SU-DHL-6 (cell line): ENCODE measurements around the gene COPS2.

Experiments
- H2AFZ ChIP-seq: fragments of 200-600 bp; sonication (generic); 2 replicates; pipeline ENCODE4 v1.6.1; 2014; ENCODE audit warnings: low read depth, mild to moderate bottlenecking, moderate library complexity, mixed read lengths, antibody characterized with exemption, low read length; ENCODE audit not compliant: severe bottlenecking
- H3F3A ChIP-seq: fragments of 200-600 bp; shearing (Covaris generic); 2 replicates; pipeline ENCODE4 v1.6.0; 2016; ENCODE audit warnings: antibody characterized with exemption, mild to moderate bottlenecking; ENCODE audit not compliant: insufficient read depth
- H3K27ac ChIP-seq: fragments of 200-600 bp; sonication (generic); 2 replicates; pipeline ENCODE4 v1.5.1; 2016; ENCODE audit warnings: low read depth, mild to moderate bottlenecking, low read length, moderate library complexity, mixed read lengths
- H3K27me3 ChIP-seq: fragments of 200-600 bp; sonication (generic), shearing (Covaris generic); 2 replicates; pipeline ENCODE4 v1.6.0; 2014; ENCODE audit warnings: mild to moderate bottlenecking, low read length
- H3K36me3 ChIP-seq: fragments of 200-600 bp; sonication (generic); 2 replicates; pipeline ENCODE4 v1.6.1; 2014; ENCODE audit warnings: mild to moderate bottlenecking, low read length, mixed read lengths
- H3K4me2 ChIP-seq: fragments of 300-600, 200-600 bp; shearing (Covaris generic), sonication (generic); 2 replicates; pipeline ENCODE4 v1.6.0; 2014; ENCODE audit warnings: low read length, low read depth, mild to moderate bottlenecking; ENCODE audit not compliant: poor library complexity, severe bottlenecking
- H3K4me3 ChIP-seq: fragments of 200-600 bp; sonication (generic); 2 replicates; pipeline ENCODE4 v1.5.1; 2014; ENCODE audit warnings: antibody characterized with exemption, low read length, mild to moderate bottlenecking, mixed read lengths; ENCODE audit not compliant: insufficient read depth, poor library complexity, severe bottlenecking
- H3K79me2 ChIP-seq: fragments of 200-600 bp; sonication (generic); 2 replicates; pipeline ENCODE4 v1.6.1; 2014; ENCODE audit warnings: mild to moderate bottlenecking, low read length, moderate library complexity; ENCODE audit not compliant: insufficient read depth
- H3K9ac ChIP-seq: fragments of 200-600 bp; sonication (generic); 2 replicates; pipeline ENCODE4 v1.7.0; 2014; ENCODE audit warnings: mild to moderate bottlenecking, low read length
- H3K9me2 ChIP-seq: fragments of 200-600 bp; sonication (generic); replicated peaks from 2 replicates; pipeline ENCODE4 v1.6.1; 2014; ENCODE audit warnings: low read length; ENCODE audit not compliant: insufficient read depth
- H3K9me3 ChIP-seq: fragments of 200-600 bp; sonication (generic); 2 replicates; pipeline ENCODE4 v1.6.1; 2014; ENCODE audit warnings: low read length, mixed read lengths; ENCODE audit not compliant: insufficient read depth
- H4K20me1 ChIP-seq: fragments of 200-600 bp; sonication (generic); 2 replicates; pipeline ENCODE4 v1.6.1; 2014; ENCODE audit warnings: low read depth, mild to moderate bottlenecking, antibody characterized with exemption, low read length, moderate library complexity, mixed read lengths
- CTCF ChIP-seq: fragments of 200-600 bp; sonication (generic); IDR thresholded peaks from one replicate; pipeline ENCODE4 v1.5.1; 2017; ENCODE audit warnings: antibody characterized with exemption, mild to moderate bottlenecking, low read length, moderate library complexity; ENCODE audit not compliant: insufficient read depth, poor library complexity, severe bottlenecking
- EZH2phosphoT487 ChIP-seq: fragments of 200-600 bp; sonication (generic), shearing (Covaris generic); conservative IDR thresholded peaks from 2 replicates; pipeline ENCODE4 v1.6.1; 2018; ENCODE audit warnings: mild to moderate bottlenecking, antibody characterized with exemption, low read length, moderate library complexity, mixed read lengths

The COPS2 gene

GRCh38 chr15:49148298-49148697, 7.1 kb downstream of the COPS2 start:
- no peak overlapping the region for H3K4me3 ChIP-seq
- no peaks in the 10 kb centered on the region for H3K9me3 ChIP-seq
- no peaks in the 10 kb centered on the region for H3K9me2 ChIP-seq
- H3K36me3 ChIP-seq: peaks cover 5% of the 10 kb centered on the region; the same call in 1 of the 2 replicates
- no peak overlapping the region for H2AFZ ChIP-seq
- H3K4me2 ChIP-seq: peak overlapping the region; percentile 22
- H4K20me1 ChIP-seq: peaks cover 49% of the 10 kb centered on the region
- peaks cover 26% of the 10 kb centered on the region for H3F3A ChIP-seq
- H3K27me3 ChIP-seq: no peaks in the 10 kb centered on the region
- no peak for TF ChIP-seq CTCF
- no peak for TF ChIP-seq EZH2phosphoT487
- no peak overlapping the region for H3K9ac ChIP-seq
- H3K79me2 ChIP-seq: peaks cover 94% of the 10 kb centered on the region
- no peak overlapping the region for H3K27ac ChIP-seq

GRCh38 chr15:49145651-49146609, 9.5 kb downstream of the COPS2 start:
- H3K4me2 ChIP-seq: no peak overlapping the region
- H2AFZ ChIP-seq: no peak overlapping the region
- no peak overlapping the region for H3K9ac ChIP-seq
- no peaks in the 10 kb centered on the region for H3K9me3 ChIP-seq
- peaks cover 25% of the 10 kb centered on the region for H3K36me3 ChIP-seq
- H3F3A ChIP-seq: peaks cover 26% of the 10 kb centered on the region
- peaks cover 73% of the 10 kb centered on the region for H3K79me2 ChIP-seq
- peaks cover 43% of the 10 kb centered on the region for H4K20me1 ChIP-seq
- no peak overlapping the region for H3K4me3 ChIP-seq
- TF ChIP-seq EZH2phosphoT487 (no peak), CTCF (peak; percentile 88)
- H3K9me2 ChIP-seq: no peaks in the 10 kb centered on the region
- H3K27ac ChIP-seq: no peak overlapping the region
- no peaks in the 10 kb centered on the region for H3K27me3 ChIP-seq

- Histone ChIP-seq H3K4me3 (no peak overlapping the region), H3K9me3 (no peaks in the 10 kb centered on the region), H3K27ac (no peak overlapping the region), H4K20me1 (0 out of 2 replicates have a peak, but pooled peaks cover 3% of the 10 kb centered on the region), H3K36me3 (peaks cover 75% of the 10 kb centered on the region), H2AFZ (no peak overlapping the region), H3K9ac (no peak overlapping the region), H3K79me2 (no peaks in the 10 kb centered on the region; the same call in 1 of the 2 replicates), H3F3A (no peaks in the 10 kb centered on the region), H3K27me3 (no peaks in the 10 kb centered on the region), H3K9me2 (no peaks in the 10 kb centered on the region), H3K4me2 (no peak overlapping the region)
- TF ChIP-seq EZH2phosphoT487 (no peak), CTCF (no peak)
These were observed 17.5 kb downstream of the COPS2 start for GRCh38 chr15:49137861-49138260.
